Vagina (tissue), 2 donors: ENCODE results near the gene PHLPP1.

Source experiments
- CTCF ChIP-seq, 3 experiments: fragments of 450-650 bp in 2 of 3; fragments of 200-600 bp in 1 of 3; sonication (generic) in 1 of 3; IDR thresholded peaks; one replicate each; pipeline ENCODE4 v1.5.1; 2017 to 2019; ENCODE audit warnings: antibody characterized with exemption in 3 of 3, mild to moderate bottlenecking in 2 of 3, moderate library complexity in 2 of 3
- POLR2A ChIP-seq, 2 donors: fragments of 450-650 bp; IDR thresholded peaks; one replicate each; pipeline ENCODE4 v1.6.1; 2017; ENCODE audit warnings: antibody characterized with exemption in 2 of 2, mild to moderate bottlenecking in 2 of 2, moderate library complexity in 2 of 2
- POLR2AphosphoS5 ChIP-seq, 2 donors: sonication (generic); formaldehyde crosslinking; IDR thresholded peaks; one replicate each; pipeline ENCODE4 v1.9.0; 2017; ENCODE audit warnings: antibody characterized with exemption in 2 of 2, mild to moderate bottlenecking in 2 of 2, low read depth in 1 of 2; ENCODE audit not compliant: insufficient read depth in 1 of 2

- TF ChIP-seq CTCF (IDR thresholded peaks at IDR 0.05) (no peak), POLR2AphosphoS5 (IDR thresholded peaks at IDR 0.05; ENCODE audit: insufficient read depth in 1 of 2, low read depth in 1 of 2) (no peak), POLR2A (IDR thresholded peaks at IDR 0.05) (no peak)
These were observed 98.9 kb downstream of the PHLPP1 start for GRCh38 chr18:62814132-62814759.
